Activated effector memory CD4-positive, alpha-beta T cell treated with anti-CD3 and anti-CD28 coated beads, Interleukin-2, amount 50 U/mL, for 16 hours (primary cell): ENCODE data around the gene PI4K2B.
"Not testable (repeated sequence)": the region's sequence is repeated elsewhere in the genome, so short reads cannot be mapped to it uniquely, and the experiment has no call there.

Experiments used
- DNase-seq: peaks from one replicate; pipeline ENCODE4 v3.0.0-alpha.2; 2020

Gene PI4K2B

DNA sequence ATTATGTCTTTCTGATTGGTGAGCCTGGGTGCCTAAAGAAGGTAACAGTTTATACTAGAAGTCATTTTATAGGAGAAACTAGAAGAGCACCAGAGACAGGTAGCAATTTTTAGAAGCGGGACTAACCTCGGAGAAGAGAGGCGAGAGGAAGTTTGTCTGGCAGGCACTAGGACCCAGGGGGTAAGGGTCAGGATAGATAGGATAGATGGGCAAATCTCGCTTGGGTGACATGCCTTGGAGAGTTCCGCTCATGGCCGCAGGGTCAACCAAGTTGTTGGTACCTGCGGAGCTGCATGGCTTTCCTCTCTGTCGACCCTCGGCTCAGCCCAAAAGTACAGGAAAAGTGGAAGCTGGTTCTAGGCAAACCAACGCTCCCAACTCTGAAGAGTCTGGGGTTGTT lies 11.3 kb downstream of the PI4K2B start:
- DNase-seq = no peak

DNA sequence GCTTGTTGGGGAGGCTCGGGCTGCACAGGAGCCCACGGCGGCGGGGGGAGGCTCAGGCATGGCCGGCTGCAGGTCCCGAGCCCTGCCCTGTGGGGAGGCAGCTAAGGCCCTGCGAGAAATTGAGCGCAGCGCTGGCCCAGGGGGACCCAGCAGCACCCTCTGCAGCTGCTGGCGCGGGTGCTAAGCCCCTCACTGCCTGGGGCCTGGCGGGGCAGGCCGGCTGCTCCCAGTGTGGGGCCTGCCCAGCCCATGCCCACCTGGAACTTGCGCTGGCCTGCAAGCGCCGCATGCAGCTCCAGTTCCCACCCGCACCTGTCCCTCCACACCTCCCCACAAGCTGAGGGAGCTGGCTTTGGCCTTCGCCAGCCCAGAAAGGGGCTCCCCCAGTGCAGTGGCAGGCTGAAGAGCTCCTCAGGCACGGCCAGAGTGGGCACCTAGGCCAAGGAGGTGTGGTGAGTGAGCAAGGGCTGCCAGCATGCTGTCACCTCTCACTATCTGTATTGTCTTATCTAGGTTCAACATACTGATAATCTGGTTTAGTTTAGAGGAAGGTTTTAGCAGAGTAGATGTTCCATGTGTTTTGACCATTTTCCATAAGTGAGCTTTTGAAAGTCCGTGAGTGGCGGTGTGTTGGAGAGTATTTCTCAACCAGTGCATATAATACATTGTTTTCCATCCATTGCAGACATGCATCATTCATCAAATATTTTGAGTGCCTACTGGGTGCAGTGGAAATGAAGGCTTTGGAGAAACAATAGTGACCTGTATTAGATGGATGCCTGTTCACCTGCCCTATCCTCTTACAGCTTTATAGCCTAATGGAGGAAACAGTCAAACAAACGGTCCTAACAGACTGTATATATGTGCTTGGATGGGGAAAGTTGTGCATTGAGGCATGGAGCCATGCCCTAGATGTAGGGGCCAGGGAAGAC lies 13.1 kb downstream of the PI4K2B start:
- DNase-seq = no peak

DNA sequence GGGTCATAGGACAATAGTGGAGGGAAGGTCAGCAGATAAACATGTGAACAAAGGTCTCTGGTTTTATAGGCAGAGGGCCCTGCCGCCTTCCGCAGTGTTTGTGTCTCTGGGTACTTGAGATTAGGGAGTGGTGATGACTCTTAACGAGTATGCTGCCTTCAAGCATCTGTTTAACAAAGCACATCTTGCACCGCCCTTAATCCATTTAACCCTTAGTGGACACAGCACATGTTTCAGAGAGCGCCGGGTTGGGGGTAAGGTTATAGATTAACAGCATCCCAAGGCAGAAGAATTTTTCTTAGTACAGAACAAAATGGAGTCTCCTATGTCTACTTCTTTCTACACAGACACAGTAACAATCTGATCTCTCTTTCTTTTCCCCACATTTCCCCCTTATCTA lies 15.0 kb downstream of the PI4K2B start:
- not testable (repeated sequence) for DNase-seq

DNA sequence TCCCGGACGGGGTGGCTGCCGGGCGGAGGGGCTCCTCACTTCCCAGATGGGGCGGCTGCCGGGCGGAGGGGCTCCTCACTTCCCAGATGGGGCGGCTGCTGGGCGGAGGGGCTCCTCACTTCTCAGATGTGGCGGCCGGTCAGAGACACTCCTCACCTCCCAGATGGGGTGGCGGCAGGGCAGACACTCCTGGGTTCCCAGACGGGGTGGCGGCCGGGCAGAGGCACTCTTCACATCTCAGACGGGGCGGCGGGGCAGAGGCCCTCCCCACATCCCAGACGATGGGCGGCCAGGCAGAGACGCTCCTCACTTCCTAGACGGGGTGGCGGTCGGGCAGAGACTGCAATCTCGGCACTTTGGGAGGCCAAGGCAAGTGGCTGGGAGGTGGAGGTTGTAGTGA lies 15.7 kb downstream of the PI4K2B start:
- DNase-seq = not testable (repeated sequence)

- no peak for DNase-seq
Observed at GRCh38 chr4:25252230-25253070, 18.6 kb downstream of the PI4K2B start.

GRCh38 chr4:25253071-25253445 lies 19.2 kb downstream of the PI4K2B start:
- DNase-seq = no peak

GRCh38 chr4:25253786-25254185 lies 20.0 kb downstream of the PI4K2B start:
- DNase-seq = not testable (repeated sequence)

DNA sequence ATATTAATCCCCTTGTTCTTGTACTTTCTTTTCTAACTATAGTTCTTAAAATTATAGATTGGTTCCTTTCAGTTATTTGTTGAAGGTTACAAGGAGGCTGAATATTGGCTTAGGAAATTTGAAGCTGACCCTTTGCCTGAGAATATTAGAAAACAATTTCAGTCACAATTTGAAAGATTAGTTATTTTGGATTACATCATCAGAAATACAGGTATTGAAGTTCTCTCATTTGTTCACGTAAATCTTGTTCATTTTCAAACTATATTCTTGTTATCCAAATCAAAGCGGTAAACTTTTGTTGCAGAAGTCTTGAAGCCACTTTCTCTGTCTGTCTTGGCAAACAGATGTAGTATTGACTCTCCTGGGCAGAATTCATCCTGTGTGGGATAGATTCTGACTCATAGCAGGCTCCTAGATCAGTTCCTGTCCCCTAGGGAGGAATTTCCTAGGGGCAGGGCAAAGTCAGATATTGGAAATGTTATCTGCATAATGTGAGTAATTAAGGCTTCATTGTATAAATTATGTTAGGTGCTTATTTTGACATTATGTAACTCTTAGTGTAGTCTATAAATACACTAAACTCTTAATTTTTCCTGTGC lies 25.2 kb downstream of the PI4K2B start:
- no peak for DNase-seq

- no peak for DNase-seq
Observed at GRCh38 chr4:25271866-25272265, 38.0 kb downstream of the PI4K2B start.

GRCh38 chr4:25280210-25280609 lies 46.4 kb downstream of the PI4K2B start:
- DNase-seq = no peak

DNA sequence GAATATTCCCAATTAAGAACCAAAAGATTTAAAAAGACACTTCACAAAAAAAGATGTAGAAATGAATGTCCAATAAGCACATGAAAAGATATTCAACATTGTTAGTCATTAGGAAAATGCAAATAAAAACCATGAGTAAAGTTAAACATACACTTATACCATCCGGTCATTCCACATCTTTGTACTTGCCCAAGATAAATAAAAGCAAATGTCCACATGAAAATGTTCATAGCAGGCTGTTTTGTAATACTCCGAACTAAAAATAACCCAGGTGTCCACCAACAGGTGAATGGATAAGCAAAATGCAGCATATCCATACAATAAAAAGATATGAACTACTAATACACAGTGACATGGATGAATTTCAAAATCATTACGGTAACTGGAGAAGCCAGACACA lies 50.1 kb downstream of the PI4K2B start:
- DNase-seq = no peak

DNA sequence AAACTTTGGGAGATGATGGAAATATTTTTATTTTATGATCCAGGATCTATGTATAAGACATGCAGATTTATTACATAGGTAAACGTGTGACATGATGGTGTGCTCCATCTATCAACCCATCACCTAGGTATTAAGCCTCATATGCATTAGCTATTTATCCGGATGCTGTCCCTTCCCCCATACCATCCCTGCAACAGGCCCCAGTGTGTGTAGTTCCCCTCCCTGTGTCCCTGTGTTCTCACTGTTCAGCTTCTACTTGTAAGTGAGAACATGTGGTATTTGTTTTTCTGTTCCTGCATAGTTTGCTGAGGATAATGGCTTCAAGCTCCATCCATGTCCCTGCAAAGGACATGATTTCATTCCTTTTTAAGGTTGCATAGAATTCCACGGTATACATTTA lies 50.6 kb downstream of the PI4K2B start:
- no peak for DNase-seq

DNA sequence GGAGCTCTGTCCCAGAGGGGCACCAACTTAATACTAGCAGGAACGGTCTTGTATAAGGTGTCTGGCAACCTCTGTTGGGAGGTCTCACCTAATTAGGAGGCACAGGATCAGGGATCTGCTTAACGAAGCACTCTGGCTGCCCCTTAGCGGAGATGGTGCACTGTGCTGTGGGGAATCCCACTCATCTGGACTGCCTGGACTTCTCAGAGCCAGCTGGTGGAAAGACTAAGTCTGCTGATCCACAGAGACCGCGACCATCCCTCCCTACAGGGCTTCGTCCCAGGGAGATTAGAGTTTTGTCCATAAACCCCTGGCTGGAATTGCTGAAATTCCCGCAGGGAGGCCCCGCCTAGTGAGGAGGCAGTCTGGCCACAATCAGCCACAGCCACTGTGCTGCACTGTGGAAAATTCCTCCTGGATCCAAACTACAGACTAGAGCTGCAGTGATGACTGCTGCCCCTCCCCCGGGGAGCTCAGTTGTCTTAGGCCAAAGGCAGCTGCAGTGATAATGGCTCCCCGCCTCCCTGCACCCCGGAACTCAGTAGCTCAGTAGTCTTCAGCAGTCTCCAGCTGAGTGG lies 56.7 kb downstream of the PI4K2B start:
- no peak for DNase-seq

GRCh38 chr4:25291158-25291733 lies 57.4 kb downstream of the PI4K2B start:
- no peak for DNase-seq

GRCh38 chr4:25297528-25298242 lies 63.9 kb downstream of the PI4K2B start:
- no peak for DNase-seq

GRCh38 chr4:25299476-25300203 lies 65.8 kb downstream of the PI4K2B start:
- no peak for DNase-seq

DNA sequence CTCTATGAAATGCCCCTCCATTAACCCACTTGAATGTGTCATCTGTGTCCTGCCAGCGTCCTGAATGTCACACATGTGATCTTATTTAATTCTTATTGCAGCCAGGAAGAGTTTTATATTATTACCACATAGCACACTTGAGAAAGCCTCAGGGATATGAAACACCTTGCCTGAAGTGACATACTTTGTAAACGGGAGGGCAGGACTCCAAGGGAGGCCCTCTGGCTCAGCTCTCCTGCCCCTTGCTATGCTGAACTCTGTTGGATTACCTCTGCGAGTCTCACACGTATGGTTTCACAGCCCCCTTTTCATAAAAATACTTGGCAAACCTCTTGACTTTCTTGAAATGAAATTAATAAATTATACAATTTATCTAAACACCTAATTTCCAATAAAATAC lies 67.6 kb downstream of the PI4K2B start:
- DNase-seq = no peak

DNA sequence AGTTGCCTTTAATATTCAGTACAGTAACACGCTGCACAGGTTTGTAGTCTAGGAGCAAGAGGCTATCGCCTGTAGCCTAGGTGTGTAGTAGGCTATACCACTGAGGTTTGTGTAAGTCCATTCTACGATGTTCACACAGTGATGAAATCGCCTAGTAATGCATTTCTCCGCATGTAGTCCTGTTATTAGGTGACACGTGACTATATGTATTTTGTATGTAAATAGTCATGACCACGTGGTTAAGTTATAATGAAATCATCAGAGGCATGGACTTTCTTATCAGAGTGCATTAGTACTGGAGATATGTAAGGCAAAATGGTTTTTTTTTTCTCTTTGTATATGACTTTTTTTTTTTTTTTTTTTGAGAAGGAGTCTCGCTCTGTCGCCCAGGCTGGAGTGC lies 68.8 kb downstream of the PI4K2B start:
- DNase-seq = no peak

DNA sequence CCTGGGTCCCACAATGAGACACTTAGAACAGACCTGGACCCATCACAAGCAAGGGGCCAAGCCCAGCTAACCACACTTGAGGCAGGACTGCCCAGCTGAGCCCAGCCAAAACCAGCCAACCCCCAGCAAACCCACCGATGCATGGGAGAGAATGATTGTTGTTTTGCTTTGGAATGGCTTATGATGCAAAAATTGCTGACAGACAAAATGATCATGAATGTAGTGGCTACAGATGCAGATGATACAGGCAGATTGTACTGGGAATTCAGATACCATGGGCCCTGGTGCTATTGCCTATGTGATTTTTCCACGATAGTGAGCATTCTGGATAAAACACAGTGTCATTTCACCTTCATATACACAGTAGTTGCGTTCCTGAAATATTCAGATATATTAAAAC lies 69.7 kb downstream of the PI4K2B start:
- no peak for DNase-seq

- no peak for DNase-seq
Observed at GRCh38 chr4:25306518-25307057, 72.8 kb downstream of the PI4K2B start.

DNA sequence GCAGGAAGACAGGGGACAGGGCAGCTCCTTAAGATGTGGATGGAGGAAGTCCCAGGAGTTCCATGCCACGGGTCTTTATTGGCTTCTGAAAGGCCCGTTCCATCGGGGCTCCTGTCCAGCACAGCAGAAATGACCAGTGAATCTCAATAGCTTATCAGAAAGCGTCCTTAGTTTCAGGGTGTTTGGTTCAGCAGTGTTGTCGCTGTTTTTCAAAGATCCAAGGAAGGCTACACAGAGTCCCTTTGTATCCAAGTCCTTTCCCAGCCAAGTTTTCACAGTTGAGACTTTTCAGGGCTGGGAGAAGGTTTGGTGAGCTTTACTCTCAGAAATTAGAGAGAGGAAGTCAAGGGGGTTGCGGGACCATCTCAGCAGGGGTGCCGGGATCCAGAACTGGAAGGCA lies 73.8 kb downstream of the PI4K2B start:
- DNase-seq = no peak
